IPS-18a (cell line): ENCODE measurements around the gene TLR7.

Source experiments
- H3K27ac ChIP-seq: one replicate; pipeline ENCODE4 v1.5.1; 2013; ENCODE audit warnings: low read length
- H3K27me3 ChIP-seq: one replicate; pipeline ENCODE4 v1.6.1; 2013; ENCODE audit warnings: mild to moderate bottlenecking, low read length; ENCODE audit not compliant: control insufficient read depth, insufficient read depth
- H3K36me3 ChIP-seq: one replicate; pipeline ENCODE4 v1.6.1; 2013; ENCODE audit warnings: low read depth, low read length; ENCODE audit not compliant: control insufficient read depth
- H3K4me1 ChIP-seq: one replicate; pipeline ENCODE4 v1.6.1; 2013; ENCODE audit warnings: low read depth, low read length; ENCODE audit not compliant: control insufficient read depth
- H3K4me3 ChIP-seq: one replicate; pipeline ENCODE4 v1.5.1; 2013; ENCODE audit warnings: low read length
- H3K9ac ChIP-seq: one replicate; pipeline ENCODE4 v1.6.1; 2013; ENCODE audit warnings: mild to moderate bottlenecking, low read length, moderate library complexity
- H3K9me3 ChIP-seq: one replicate; pipeline ENCODE4 v1.6.1; 2013; ENCODE audit warnings: low read depth, low read length; ENCODE audit not compliant: control insufficient read depth

Gene TLR7

GRCh38 chrX:12934850-12935249 lies 68.0 kb downstream of the TLR7 start:
- Histone ChIP-seq H3K27ac (no peak overlapping the region), H3K9me3 (peaks cover 15% of the 10 kb centered on the region), H3K36me3 (no peaks in the 10 kb centered on the region), H3K9ac (no peak overlapping the region), H3K4me1 (peaks cover 5% of the 10 kb centered on the region), H3K27me3 (no peaks in the 10 kb centered on the region), H3K4me3 (no peak overlapping the region)

GRCh38 chrX:12936947-12937346 lies 70.1 kb downstream of the TLR7 start:
- H3K4me1 ChIP-seq, result peaks cover 5% of the 10 kb centered on the region
- H3K4me3 ChIP-seq, result no peak overlapping the region
- peaks cover 15% of the 10 kb centered on the region for H3K9me3 ChIP-seq
- H3K27ac ChIP-seq, result no peak overlapping the region
- H3K9ac ChIP-seq, result no peak overlapping the region
- no peaks in the 10 kb centered on the region for H3K36me3 ChIP-seq
- no peaks in the 10 kb centered on the region for H3K27me3 ChIP-seq
